ENCODE data around the gene SHANK3. TPM values are rescaled to one million over a fixed set of nuclear protein-coding genes. Genes with fewer than 3 reads are reported as not detected.
A peak's percentile ranks its signal among the peaks of the same experiment; 100 is the strongest.

SHANK3 gene
- total and polyA plus RNA-seq, 4 donors = 1.1 to 10.0 (median 5.8) TPM

DNA sequence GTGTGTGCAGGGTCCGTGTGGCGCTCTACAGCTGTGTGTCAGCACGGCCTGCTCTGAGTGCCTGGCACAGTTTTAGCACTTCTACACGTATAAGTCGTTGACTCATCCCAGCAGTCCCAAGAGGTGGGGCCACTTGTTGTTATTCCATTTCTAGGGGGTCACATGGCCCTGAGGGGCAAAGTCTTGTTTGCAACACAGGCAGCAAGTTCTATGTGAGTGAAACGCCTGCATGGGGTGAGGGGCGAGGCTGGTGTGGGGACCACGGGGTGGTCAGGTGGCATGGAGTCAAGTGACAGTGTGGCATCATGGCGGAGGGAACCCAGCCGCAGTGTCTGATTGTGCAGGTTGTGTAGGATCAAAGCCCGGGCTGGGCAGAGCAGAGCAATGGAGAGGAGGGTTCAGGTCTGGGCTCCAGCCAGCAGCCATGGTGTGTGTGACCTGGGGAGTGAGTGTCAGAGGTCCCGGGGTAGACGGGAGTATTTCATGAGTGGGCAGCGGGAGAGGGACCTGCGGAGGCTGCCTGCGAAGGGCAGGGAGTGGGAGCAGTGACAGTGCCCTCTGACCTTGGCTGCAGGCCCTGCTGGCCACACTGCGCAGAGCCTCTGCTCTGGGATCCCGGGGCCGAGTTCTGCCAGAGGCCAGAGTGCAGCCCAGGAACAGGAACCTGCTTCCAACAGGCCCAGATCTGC, 27.9 kb downstream of the SHANK3 start (continued):
- TF ChIP-seq, protein P1, sequence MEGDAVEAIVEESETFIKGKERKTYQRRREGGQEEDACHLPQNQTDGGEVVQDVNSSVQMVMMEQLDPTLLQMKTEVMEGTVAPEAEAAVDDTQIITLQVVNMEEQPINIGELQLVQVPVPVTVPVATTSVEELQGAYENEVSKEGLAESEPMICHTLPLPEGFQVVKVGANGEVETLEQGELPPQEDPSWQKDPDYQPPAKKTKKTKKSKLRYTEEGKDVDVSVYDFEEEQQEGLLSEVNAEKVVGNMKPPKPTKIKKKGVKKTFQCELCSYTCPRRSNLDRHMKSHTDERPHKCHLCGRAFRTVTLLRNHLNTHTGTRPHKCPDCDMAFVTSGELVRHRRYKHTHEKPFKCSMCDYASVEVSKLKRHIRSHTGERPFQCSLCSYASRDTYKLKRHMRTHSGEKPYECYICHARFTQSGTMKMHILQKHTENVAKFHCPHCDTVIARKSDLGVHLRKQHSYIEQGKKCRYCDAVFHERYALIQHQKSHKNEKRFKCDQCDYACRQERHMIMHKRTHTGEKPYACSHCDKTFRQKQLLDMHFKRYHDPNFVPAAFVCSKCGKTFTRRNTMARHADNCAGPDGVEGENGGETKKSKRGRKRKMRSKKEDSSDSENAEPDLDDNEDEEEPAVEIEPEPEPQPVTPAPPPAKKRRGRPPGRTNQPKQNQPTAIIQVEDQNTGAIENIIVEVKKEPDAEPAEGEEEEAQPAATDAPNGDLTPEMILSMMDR (IDR thresholded peaks at IDR 0.05; ENCODE audit: low read depth, low read length, missing input control) = peak; percentile 25
- TF ChIP-seq RAD21 (IDR thresholded peaks at IDR 0.05) = no peak

DNA sequence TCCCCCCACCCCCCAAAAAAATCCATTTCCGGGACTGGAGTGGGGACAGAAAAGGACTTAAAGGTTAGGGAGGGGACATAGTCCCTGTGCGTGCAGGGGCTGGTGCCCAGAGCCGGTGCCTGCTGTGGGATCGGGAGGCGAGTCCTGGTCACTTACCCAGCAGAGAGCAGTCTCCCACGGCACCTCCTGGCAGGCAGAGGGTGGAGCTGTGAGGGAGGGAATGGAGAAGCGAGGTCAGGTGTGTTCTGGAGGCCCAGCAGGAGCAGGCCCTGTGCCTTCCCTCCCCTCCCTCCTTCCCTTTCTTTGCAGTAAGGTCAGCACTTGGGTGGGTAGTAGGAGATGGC, 28.4 kb downstream of the SHANK3 start:
- peaks cover 17 to 74% (median 55%) of the 10 kb centered on the region in 4 donors for H3K4me1 ChIP-seq (ENCODE audit: control insufficient read depth in 4 of 4, insufficient read depth in 4 of 4, low read length in 3 of 4)
- no peaks in the 10 kb centered on the region for H3K27me3 ChIP-seq (ENCODE audit: control insufficient read depth in 4 of 4, insufficient read depth in 4 of 4, low read length in 3 of 4)
- no peak overlapping the region for H3K9ac ChIP-seq (ENCODE audit: low read depth in 1 of 2, low read length in 2 of 2)
- 19% methylated on average over 7 of the region's 7 CpGs for WGBS
- DNase-seq (ENCODE audit: low spot score) = no peak
- H3K36me3 ChIP-seq (ENCODE audit: control insufficient read depth in 4 of 4, insufficient read depth in 3 of 4, low read depth in 1 of 4, low read length in 3 of 4) = peaks cover 0 to 9% (median 6%) of the 10 kb centered on the region in 4 donors
- no peaks in the 10 kb centered on the region for H3K9me3 ChIP-seq (ENCODE audit: control insufficient read depth in 4 of 4, low read length in 3 of 4)
- TF ChIP-seq NR2F2 (IDR thresholded peaks at IDR 0.05) = peak; percentile 3
- no peak for TF ChIP-seq RXRA (IDR thresholded peaks at IDR 0.05)
- no peak for TF ChIP-seq FOXA2 (IDR thresholded peaks at IDR 0.05)
- TF ChIP-seq, protein P2, sequence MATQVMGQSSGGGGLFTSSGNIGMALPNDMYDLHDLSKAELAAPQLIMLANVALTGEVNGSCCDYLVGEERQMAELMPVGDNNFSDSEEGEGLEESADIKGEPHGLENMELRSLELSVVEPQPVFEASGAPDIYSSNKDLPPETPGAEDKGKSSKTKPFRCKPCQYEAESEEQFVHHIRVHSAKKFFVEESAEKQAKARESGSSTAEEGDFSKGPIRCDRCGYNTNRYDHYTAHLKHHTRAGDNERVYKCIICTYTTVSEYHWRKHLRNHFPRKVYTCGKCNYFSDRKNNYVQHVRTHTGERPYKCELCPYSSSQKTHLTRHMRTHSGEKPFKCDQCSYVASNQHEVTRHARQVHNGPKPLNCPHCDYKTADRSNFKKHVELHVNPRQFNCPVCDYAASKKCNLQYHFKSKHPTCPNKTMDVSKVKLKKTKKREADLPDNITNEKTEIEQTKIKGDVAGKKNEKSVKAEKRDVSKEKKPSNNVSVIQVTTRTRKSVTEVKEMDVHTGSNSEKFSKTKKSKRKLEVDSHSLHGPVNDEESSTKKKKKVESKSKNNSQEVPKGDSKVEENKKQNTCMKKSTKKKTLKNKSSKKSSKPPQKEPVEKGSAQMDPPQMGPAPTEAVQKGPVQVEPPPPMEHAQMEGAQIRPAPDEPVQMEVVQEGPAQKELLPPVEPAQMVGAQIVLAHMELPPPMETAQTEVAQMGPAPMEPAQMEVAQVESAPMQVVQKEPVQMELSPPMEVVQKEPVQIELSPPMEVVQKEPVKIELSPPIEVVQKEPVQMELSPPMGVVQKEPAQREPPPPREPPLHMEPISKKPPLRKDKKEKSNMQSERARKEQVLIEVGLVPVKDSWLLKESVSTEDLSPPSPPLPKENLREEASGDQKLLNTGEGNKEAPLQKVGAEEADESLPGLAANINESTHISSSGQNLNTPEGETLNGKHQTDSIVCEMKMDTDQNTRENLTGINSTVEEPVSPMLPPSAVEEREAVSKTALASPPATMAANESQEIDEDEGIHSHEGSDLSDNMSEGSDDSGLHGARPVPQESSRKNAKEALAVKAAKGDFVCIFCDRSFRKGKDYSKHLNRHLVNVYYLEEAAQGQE (IDR thresholded peaks at IDR 0.05) = no peak
- no peak for TF ChIP-seq FOXA1 (IDR thresholded peaks at IDR 0.05)
- TF ChIP-seq GABPA (IDR thresholded peaks at IDR 0.05 in 1 of 2, conservative IDR thresholded peaks at IDR 0.05 in 1 of 2) = peak in 1 of 2 donors; percentile 45
- no peak for TF ChIP-seq TAF1 (conservative IDR thresholded peaks at IDR 0.05)
- TF ChIP-seq HNF4G (IDR thresholded peaks at IDR 0.05) = no peak
- H3K27ac ChIP-seq (ENCODE audit: low read depth in 1 of 2, low read length in 2 of 2) = peak overlapping the region; percentile 98
- peak overlapping the region in 2 of 3 donors; percentile 12 to 34 for H3K4me3 ChIP-seq (ENCODE audit: low read depth in 1 of 3, low read length in 3 of 3)

DNA sequence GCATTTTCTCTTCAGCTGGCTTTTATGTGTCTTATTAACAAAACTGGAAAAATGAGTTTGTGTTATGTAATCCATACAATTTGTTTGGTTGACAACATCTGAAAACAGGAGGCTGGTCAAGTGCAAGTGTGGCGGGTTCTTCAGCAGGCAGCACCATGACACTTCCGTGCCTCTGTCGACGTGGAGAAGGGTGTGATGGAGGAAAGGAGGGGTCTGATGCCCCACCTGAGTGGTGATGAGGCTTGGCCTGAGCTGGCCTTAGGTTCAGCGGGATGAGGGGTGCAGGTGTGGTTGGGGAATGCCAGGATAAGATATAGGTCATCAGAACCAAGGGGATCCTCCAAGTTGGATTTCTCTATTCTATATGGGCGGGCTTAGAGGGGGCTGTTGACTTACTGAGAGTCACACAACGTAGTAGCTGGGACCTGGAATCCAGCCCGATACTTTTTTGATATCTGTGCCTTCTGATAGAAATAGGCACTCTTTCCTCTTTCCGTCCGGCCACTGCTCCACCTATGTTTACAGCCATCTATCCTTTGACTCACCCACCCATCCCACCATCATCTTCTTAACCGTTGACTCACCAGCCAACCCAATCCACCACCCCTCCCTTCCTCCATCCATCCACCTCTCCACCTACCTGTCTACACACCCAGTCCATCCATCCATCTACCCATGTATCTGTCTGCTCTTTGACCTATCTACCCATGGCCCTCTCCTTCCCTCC, 29.0 kb downstream of the SHANK3 start:
- peaks cover 17 to 73% (median 53%) of the 10 kb centered on the region in 4 donors for H3K4me1 ChIP-seq (ENCODE audit: control insufficient read depth in 4 of 4, insufficient read depth in 4 of 4, low read length in 3 of 4)
- H3K27me3 ChIP-seq (ENCODE audit: control insufficient read depth in 4 of 4, insufficient read depth in 4 of 4, low read length in 3 of 4) = no peaks in the 10 kb centered on the region
- peaks cover 0 to 10% (median 7%) of the 10 kb centered on the region in 4 donors for H3K36me3 ChIP-seq (ENCODE audit: control insufficient read depth in 4 of 4, insufficient read depth in 3 of 4, low read depth in 1 of 4, low read length in 3 of 4)
- no peak for DNase-seq (ENCODE audit: low spot score)
- H3K4me3 ChIP-seq (ENCODE audit: low read depth in 1 of 3, low read length in 3 of 3) = no peak overlapping the region
- peak overlapping the region; percentile 98 for H3K27ac ChIP-seq (ENCODE audit: low read depth in 1 of 2, low read length in 2 of 2)
- TF ChIP-seq HNF4A (conservative IDR thresholded peaks at IDR 0.05) (no peak), FOXA1 (IDR thresholded peaks at IDR 0.05) (no peak)
- TF ChIP-seq, protein P3, sequence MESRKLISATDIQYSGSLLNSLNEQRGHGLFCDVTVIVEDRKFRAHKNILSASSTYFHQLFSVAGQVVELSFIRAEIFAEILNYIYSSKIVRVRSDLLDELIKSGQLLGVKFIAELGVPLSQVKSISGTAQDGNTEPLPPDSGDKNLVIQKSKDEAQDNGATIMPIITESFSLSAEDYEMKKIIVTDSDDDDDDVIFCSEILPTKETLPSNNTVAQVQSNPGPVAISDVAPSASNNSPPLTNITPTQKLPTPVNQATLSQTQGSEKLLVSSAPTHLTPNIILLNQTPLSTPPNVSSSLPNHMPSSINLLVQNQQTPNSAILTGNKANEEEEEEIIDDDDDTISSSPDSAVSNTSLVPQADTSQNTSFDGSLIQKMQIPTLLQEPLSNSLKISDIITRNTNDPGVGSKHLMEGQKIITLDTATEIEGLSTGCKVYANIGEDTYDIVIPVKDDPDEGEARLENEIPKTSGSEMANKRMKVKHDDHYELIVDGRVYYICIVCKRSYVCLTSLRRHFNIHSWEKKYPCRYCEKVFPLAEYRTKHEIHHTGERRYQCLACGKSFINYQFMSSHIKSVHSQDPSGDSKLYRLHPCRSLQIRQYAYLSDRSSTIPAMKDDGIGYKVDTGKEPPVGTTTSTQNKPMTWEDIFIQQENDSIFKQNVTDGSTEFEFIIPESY (IDR thresholded peaks at IDR 0.05) = no peak
- peak overlapping the region in 1 of 2 donors; percentile 11 for H3K9ac ChIP-seq (ENCODE audit: low read depth in 1 of 2, low read length in 2 of 2)
- H3K9me3 ChIP-seq (ENCODE audit: control insufficient read depth in 4 of 4, low read length in 3 of 4) = no peaks in the 10 kb centered on the region
- 84% methylated on average over 11 of the region's 11 CpGs for WGBS

All from liver (tissue), 9 donors.